Right atrium auricular region (tissue), 2 donors: Measurements from ENCODE around the gene KCNQ1. TPM values are rescaled to one million over a fixed set of nuclear protein-coding genes. Genes with fewer than 3 reads are reported as not detected.

ENCODE experiments used
- DNase-seq: peaks from one replicate; pipeline ENCODE4 v3.0.0-alpha.2; 2019; ENCODE audit warnings: low spot score
- H3K27ac ChIP-seq, 2 donors: fragments of 200-600 bp; sonication (generic); 1 replicate in 1 of 2; 2 replicates in 1 of 2; pipeline ENCODE4 v1.5.1; 2016 to 2019
- H3K27me3 ChIP-seq, 2 donors: fragments of 200-600 bp; sonication (generic); one replicate each; pipeline versions ENCODE4 v1.5.1 to v1.6.0; 2017 to 2019
- H3K36me3 ChIP-seq: fragments of 200-600 bp; sonication (generic); one replicate; pipeline ENCODE4 v1.5.1; 2016
- H3K4me1 ChIP-seq, 2 donors: fragments of 200-600 bp; sonication (generic); one replicate each; pipeline versions ENCODE4 v1.5.1 to v1.6.0; 2017 to 2019
- H3K4me3 ChIP-seq, 2 donors: fragments of 200-600 bp; sonication (generic); 1 replicate in 1 of 2; 2 replicates in 1 of 2; pipeline ENCODE4 v1.5.1; 2017 to 2019; ENCODE audit warnings: mild to moderate bottlenecking in 1 of 2, moderate library complexity in 1 of 2
- H3K9me3 ChIP-seq, 2 donors: fragments of 200-600 bp; sonication (generic); one replicate each; pipeline ENCODE4 v1.5.1; 2019
- CTCF ChIP-seq, 2 donors: fragments of 200-600 bp; sonication (generic); IDR thresholded peaks; one replicate each; pipeline ENCODE4 v1.5.1; 2019; ENCODE audit warnings: antibody characterized with exemption in 2 of 2
- total RNA-seq, 2 donors: library from RNA; depleted of rRNA; stranded (reverse); fragments of >200 nt; gene quantifications; one replicate each; pipeline ENCODE4 v1.1.0, GENCODE V29; 2016

KCNQ1 gene
- total RNA-seq, 2 donors from 2014 or later, result 12.7 to 25.1 TPM

DNA sequence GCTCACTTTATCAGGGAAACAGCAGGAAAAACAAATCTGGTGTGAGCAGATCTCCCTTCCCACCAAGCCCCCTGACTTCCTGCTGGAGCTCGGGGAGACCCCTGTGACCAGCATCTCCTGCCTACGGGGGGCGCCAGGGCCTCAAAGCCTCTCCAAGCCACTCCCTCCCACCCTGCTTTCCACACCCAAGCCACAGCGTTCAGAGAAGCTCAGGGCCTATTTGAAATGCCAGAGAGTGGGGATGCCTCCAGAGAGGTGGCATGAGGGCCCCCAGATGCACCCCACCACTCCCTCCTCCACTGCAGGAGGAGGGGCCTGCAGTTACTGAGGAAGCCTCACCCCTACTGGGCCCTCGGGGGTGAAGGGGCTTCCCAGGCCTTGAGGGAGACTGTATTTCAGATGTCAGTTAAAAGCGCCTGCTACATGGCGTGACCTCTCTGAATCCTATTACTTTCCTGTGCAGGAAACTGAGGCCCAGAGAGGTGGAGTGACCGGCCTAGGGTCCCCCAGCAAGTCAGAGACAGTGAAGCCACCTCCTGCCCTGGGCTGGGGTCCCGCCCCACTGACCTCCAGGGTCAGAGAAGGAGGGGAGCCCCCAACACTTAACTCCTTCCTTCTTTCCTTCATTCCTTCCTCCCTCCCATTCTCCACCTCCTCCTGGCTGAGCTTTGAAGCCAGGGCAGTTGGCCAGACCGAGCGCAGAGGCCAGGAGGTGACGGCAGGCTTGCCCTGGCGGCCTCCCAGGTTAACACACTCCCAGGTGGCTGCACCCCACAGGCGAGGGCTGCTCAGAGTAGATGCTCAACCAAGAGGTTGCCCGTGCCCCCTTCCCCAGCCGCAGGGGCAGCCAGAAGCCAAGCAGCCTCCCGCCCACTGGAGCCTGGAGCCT lies 446.8 kb downstream of the KCNQ1 start:
- peak overlapping the region; percentile 65 to 76 for H3K27ac ChIP-seq
- no peak for DNase-seq
- H3K4me3 ChIP-seq, result peak overlapping the region; percentile 39 to 53
- no peaks in the 10 kb centered on the region for H3K9me3 ChIP-seq
- H3K36me3 ChIP-seq, result no peaks in the 10 kb centered on the region
- no peak for TF ChIP-seq CTCF (IDR thresholded peaks at IDR 0.05)
- H3K27me3 ChIP-seq, result no peaks in the 10 kb centered on the region
- peaks cover 0 to 42% of the 10 kb centered on the region in 2 donors for H3K4me1 ChIP-seq

DNA sequence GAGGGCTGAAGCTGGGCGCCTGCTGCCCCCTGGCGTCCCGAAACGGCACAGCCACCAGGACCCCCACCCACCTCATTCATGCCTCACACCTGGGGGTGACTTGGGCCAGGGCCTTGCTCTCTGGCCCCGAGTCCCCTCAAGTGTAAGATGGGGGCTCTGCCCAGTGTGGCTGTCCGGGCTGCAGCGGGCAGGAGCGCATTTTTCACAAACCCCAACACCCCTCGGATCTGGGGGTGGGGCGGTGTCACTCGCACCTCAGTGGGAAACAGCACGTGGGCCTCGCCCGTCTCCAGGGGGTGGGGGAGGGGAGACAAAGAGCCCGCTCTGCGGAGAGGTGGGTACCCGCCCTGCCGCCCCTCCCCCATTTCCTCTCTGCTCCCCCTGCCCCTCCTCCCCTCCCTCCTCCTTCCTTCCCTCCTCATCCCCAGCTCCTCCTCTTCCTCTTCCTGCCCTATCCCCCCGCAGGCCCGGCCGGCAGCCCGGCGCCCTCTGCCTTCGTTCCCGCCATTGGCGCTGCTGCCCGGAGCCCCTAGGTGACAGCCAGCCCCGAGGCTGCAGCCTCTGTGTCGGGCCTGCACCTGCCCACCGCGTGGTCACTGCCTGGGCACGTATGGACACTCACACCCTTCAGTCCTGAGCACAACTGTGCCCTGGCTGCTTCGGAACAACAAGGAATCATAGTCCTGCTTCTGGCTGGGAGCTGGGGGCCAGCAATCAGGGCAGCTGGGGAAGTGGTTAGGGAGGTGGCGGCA lies 447.6 kb downstream of the KCNQ1 start:
- DNase-seq, result no peak

DNA sequence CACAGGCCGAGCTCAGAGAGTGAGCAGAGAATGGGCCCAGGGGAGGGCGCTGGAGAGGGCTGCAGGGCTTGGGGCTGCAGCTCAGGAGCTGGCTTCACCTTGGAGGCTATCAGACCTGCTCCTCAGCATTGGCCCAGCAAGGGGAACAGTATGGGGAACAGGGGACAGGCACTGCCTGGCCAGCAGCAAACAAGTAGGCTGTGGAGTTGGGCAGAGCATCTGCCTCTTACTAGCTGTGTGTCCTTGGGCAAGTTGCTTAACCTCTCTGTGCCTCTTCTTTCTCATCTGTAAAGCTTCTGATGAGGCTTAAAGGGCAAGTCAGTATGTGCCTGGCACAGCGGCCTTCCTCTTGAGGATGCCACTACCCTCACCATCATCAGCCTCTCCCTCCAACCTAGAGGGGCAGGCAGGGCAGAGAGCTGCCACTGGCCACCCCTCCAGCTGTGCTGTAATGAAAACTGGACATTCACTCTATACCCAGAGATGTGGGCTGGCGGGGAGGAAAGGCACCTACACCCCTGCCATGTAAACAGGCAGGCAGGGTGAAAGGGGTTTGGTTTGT lies 448.2 kb downstream of the KCNQ1 start:
- H3K27ac ChIP-seq, result peak overlapping the region; percentile 46 to 76
- peak overlapping the region in 1 of 2 donors; percentile 53 for H3K4me3 ChIP-seq
- peaks cover 0 to 35% of the 10 kb centered on the region in 2 donors for H3K4me1 ChIP-seq
- TF ChIP-seq CTCF (IDR thresholded peaks at IDR 0.05), result no peak
- no peaks in the 10 kb centered on the region for H3K36me3 ChIP-seq
- no peak for DNase-seq
- no peaks in the 10 kb centered on the region for H3K27me3 ChIP-seq
- H3K9me3 ChIP-seq, result no peaks in the 10 kb centered on the region

More for the DNA sequence above, 447.6 kb downstream of the KCNQ1 start:
- peak overlapping the region; percentile 46 to 76 for H3K27ac ChIP-seq
- TF ChIP-seq CTCF (IDR thresholded peaks at IDR 0.05), result peak; percentile 95 to 96
- H3K36me3 ChIP-seq, result no peaks in the 10 kb centered on the region
- no peaks in the 10 kb centered on the region for H3K27me3 ChIP-seq
- H3K4me1 ChIP-seq, result peaks cover 0 to 40% of the 10 kb centered on the region in 2 donors
- H3K9me3 ChIP-seq, result no peaks in the 10 kb centered on the region
- peak overlapping the region; percentile 39 to 53 for H3K4me3 ChIP-seq

DNA sequence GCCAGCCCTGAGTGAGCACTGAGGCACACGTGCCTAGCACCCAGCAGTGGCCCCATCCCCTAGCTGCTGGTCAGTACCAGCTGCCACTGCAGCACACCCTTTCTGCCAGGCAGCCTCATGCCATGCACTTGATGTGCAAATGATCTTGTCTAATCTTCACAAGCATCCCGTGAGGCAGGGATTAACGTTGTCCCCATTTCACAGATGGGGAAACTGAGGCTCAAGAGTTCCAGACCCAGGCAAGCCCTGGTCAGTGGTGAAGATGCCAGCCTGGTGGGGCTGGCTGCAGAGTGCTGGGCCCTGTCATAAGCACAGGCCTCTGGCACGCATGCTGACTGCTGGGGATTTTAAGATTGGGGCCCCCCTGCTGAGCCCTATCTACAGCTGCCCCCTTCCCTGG lies 449.1 kb downstream of the KCNQ1 start:
- Histone ChIP-seq H3K4me3 (no peak overlapping the region), H3K4me1 (peaks cover 0 to 37% of the 10 kb centered on the region in 2 donors), H3K27ac (no peak overlapping the region), H3K36me3 (no peaks in the 10 kb centered on the region), H3K27me3 (no peaks in the 10 kb centered on the region), H3K9me3 (no peaks in the 10 kb centered on the region)
- no peak for TF ChIP-seq CTCF (IDR thresholded peaks at IDR 0.05)
- DNase-seq, result no peak

GRCh38 chr11:2896047-2896446 lies 451.2 kb downstream of the KCNQ1 start:
- Histone ChIP-seq H3K27ac (no peak overlapping the region), H3K4me1 (peaks cover 0 to 33% of the 10 kb centered on the region in 2 donors)
- no peak for TF ChIP-seq CTCF (IDR thresholded peaks at IDR 0.05)

More at GRCh38 chr11:2896047-2896446, 451.2 kb downstream of the KCNQ1 start:
- no peak for DNase-seq
- H3K27me3 ChIP-seq, result no peaks in the 10 kb centered on the region
- no peaks in the 10 kb centered on the region for H3K9me3 ChIP-seq
- H3K36me3 ChIP-seq, result no peaks in the 10 kb centered on the region
- no peak overlapping the region for H3K4me3 ChIP-seq
